Fibroblast of mammary gland (primary cell): ENCODE measurements around the gene HS3ST4.
"Not testable (repeated sequence)": the region's sequence is repeated elsewhere in the genome, so short reads cannot be mapped to it uniquely, and the experiment has no call there.

Experiments used
- DNase-seq: peaks from one replicate; pipeline ENCODE4 v3.0.0-alpha.2; 2010; ENCODE audit warnings: low read depth
- H3K4me3 ChIP-seq: 2 replicates; pipeline ENCODE4 v1.5.1; 2011; ENCODE audit warnings: low read depth, mild to moderate bottlenecking, low read length, moderate library complexity; ENCODE audit not compliant: control insufficient read depth
- TF ChIP-seq, protein P1 (sequence below): conservative IDR thresholded peaks from 2 replicates; pipeline ENCODE4 v1.5.1; 2011; ENCODE audit warnings: low read depth, low read length, inconsistent platforms; ENCODE audit not compliant: control insufficient read depth, insufficient read depth

Gene HS3ST4

GRCh38 chr16:26087091-26087490 is 395.3 kb downstream of the HS3ST4 start:
- DNase-seq: no peak
- H3K4me3 ChIP-seq: no peak overlapping the region
- TF ChIP-seq, protein P1, sequence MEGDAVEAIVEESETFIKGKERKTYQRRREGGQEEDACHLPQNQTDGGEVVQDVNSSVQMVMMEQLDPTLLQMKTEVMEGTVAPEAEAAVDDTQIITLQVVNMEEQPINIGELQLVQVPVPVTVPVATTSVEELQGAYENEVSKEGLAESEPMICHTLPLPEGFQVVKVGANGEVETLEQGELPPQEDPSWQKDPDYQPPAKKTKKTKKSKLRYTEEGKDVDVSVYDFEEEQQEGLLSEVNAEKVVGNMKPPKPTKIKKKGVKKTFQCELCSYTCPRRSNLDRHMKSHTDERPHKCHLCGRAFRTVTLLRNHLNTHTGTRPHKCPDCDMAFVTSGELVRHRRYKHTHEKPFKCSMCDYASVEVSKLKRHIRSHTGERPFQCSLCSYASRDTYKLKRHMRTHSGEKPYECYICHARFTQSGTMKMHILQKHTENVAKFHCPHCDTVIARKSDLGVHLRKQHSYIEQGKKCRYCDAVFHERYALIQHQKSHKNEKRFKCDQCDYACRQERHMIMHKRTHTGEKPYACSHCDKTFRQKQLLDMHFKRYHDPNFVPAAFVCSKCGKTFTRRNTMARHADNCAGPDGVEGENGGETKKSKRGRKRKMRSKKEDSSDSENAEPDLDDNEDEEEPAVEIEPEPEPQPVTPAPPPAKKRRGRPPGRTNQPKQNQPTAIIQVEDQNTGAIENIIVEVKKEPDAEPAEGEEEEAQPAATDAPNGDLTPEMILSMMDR: no peak

GRCh38 chr16:26091511-26091910 is 399.8 kb downstream of the HS3ST4 start:
- DNase-seq: no peak
- H3K4me3 ChIP-seq: no peak overlapping the region
- TF ChIP-seq, protein P1: no peak

DNA sequence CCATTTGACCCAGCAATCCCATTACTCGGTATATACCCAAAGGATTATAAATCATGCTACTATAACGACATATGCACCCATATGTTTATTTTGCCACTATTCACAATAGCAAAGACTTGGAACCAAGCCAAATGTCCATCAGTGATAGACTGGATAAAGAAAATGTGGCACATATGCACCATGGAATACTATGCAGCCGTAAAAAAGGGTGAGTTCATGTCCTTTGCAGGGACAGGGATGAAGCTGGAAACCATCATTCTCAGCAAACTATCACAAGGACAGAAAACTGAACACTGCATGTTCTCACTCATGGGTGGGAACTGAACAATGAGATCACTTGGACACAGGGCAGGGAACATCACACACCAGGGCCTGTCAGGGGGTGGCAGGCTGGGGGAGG is 406.4 kb downstream of the HS3ST4 start:
- not testable (repeated sequence) for DNase-seq

GRCh38 chr16:26102369-26102768 is 410.6 kb downstream of the HS3ST4 start:
- H3K4me3 ChIP-seq: no peak overlapping the region
- TF ChIP-seq, protein P1: no peak
- no peak for DNase-seq

More for the DNA sequence above, 406.4 kb downstream of the HS3ST4 start:
- H3K4me3 ChIP-seq: not testable (repeated sequence)

DNA sequence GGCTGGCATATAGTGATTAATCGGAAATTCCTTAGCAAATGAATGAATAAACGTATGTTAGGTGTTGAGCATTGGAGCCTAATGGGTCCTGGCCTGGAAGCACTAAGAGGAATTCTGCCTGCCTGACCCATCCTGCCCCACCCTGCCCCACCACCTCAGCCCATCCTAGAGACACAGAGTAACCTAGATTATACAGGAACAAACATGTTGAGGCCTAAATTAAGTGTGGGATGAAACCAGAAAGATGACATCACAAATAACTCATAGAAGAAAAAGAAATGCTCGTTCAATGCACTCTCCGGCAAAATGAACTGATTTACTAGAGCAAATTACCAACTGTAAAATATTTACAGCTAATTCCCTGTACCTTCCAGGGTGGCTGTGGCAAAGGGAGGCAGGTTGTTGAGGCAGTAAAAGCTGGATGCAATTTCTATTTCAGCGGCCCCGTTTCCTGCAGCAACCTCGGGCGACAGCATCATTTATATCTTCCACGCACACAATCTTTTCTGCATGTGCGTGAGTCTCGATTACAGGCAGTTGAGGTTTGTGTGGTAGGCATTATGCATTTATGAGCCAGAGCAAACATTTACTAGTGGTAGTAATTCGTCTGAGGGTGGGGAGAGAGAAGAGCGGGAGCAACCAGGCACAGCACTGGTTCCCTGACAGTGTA is 417.2 kb downstream of the HS3ST4 start:
- TF ChIP-seq, protein P1: no peak
- no peak for DNase-seq

GRCh38 chr16:26111900-26112299 is 420.1 kb downstream of the HS3ST4 start:
- TF ChIP-seq, protein P1: no peak
- DNase-seq: no peak
- H3K4me3 ChIP-seq: no peak overlapping the region

More for the DNA sequence above, 417.2 kb downstream of the HS3ST4 start:
- H3K4me3 ChIP-seq: no peak overlapping the region

DNA sequence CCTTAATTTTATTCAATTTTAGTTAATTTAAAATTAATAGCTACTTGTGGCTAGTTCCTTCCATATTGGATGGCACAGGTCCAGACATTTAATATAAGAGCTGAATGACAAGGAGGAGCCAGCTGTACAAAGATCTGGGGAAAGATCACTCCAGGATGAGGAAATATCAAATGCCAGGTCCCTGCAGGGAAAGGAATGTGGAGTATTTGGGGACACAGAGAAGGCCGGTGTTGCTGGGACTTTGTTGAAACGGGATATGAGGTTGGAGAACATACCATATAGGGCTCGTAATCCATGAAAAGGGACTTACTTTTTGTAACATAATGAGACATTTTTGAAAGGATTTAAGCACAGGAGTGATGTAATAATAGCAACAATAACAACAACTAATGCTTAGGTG is 426.8 kb downstream of the HS3ST4 start:
- no peak overlapping the region for H3K4me3 ChIP-seq
- no peak for DNase-seq
- TF ChIP-seq, protein P1: no peak
